GM12873 (cell line): ENCODE data around the gene CDK6.

Experiments
- CTCF ChIP-seq: IDR thresholded peaks from 2 replicates; pipeline ENCODE4 v1.5.1; 2012; ENCODE audit warnings: low read depth, mild to moderate bottlenecking, moderate library complexity, low read length, control low read depth; ENCODE audit not compliant: insufficient read depth; ENCODE audit errors: missing control alignments

The CDK6 gene

GRCh38 chr7:92682330-92682729 lies 154.0 kb downstream of the CDK6 start:
- no peak for TF ChIP-seq CTCF

- no peak for TF ChIP-seq CTCF
Observed at GRCh38 chr7:92681633-92682032, 154.7 kb downstream of the CDK6 start.

- TF ChIP-seq CTCF = no peak
Observed at GRCh38 chr7:92680442-92680841, 155.9 kb downstream of the CDK6 start.

- TF ChIP-seq CTCF = no peak
Observed at GRCh38 chr7:92678291-92678920, 158.0 kb downstream of the CDK6 start.

- TF ChIP-seq CTCF = no peak
Observed at GRCh38 chr7:92674379-92674778, 162.0 kb downstream of the CDK6 start.

- TF ChIP-seq CTCF = no peak
Observed at GRCh38 chr7:92671505-92672169, 164.7 kb downstream of the CDK6 start.

- no peak for TF ChIP-seq CTCF
Observed at GRCh38 chr7:92670204-92670851, 166.0 kb downstream of the CDK6 start.
